Ishikawa (cell line): ENCODE data around the gene TSPAN8.

Source experiments
- CEBPB ChIP-seq: IDR thresholded peaks from 2 replicates; pipeline ENCODE4 v1.6.1; 2012
- CREB1 ChIP-seq: IDR thresholded peaks from 2 replicates; pipeline ENCODE4 v1.6.1; 2012; ENCODE audit warnings: low read depth
- EGR1 ChIP-seq: IDR thresholded peaks from 2 replicates; pipeline ENCODE4 v1.6.1; 2012
- EP300 ChIP-seq: IDR thresholded peaks from 2 replicates; pipeline ENCODE4 v1.6.1; 2012; ENCODE audit warnings: borderline replicate concordance
- FOXM1 ChIP-seq: IDR thresholded peaks from 2 replicates; pipeline ENCODE4 v1.6.1; 2012; ENCODE audit warnings: low read depth, borderline replicate concordance
- NFIC ChIP-seq: IDR thresholded peaks from 2 replicates; pipeline ENCODE4 v1.6.1; 2012
- RAD21 ChIP-seq: IDR thresholded peaks from 2 replicates; pipeline ENCODE4 v1.6.1; 2012; ENCODE audit warnings: low read depth
- TAF1 ChIP-seq: IDR thresholded peaks from 2 replicates; pipeline ENCODE4 v1.6.1; 2012; ENCODE audit warnings: low read depth, mild to moderate bottlenecking
- TCF12 ChIP-seq: IDR thresholded peaks from 2 replicates; pipeline ENCODE4 v1.6.1; 2012; ENCODE audit warnings: low read depth
- TEAD4 ChIP-seq: IDR thresholded peaks from 2 replicates; pipeline ENCODE4 v1.6.1; 2012
- YY1 ChIP-seq: IDR thresholded peaks from 2 replicates; pipeline ENCODE4 v1.6.1; 2012; ENCODE audit warnings: low read depth
- ZBTB7A ChIP-seq: IDR thresholded peaks from 2 replicates; pipeline ENCODE4 v1.6.1; 2012; ENCODE audit warnings: low read depth
- TF ChIP-seq, protein P1 (sequence below): IDR thresholded peaks from 2 replicates; pipeline ENCODE4 v1.6.1; 2012
- TF ChIP-seq, protein P2 (sequence below): IDR thresholded peaks from 2 replicates; pipeline ENCODE4 v1.6.1; 2012
- TF ChIP-seq, protein P3 (sequence below): IDR thresholded peaks from 2 replicates; pipeline ENCODE4 v1.6.1; 2012; ENCODE audit warnings: low read depth, mild to moderate bottlenecking

Gene TSPAN8

DNA sequence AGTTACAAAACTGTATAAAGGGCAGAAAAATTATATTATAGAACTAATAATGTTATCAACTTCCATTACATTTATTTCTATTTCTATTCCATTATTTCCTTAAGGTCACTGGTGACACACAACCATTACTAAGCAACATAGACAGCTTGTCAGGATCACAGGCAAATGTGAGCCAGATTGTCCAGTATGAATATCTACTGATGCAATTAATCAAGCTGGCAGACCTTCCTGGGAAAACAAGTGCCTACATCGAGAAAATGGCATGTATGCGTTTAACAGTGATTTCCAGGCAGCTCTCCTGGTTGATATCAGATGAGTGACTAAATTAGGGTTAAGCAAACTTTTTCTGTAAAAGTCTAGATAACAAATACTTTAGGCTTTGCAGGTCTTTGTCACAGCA is 36.9 kb upstream of the TSPAN8 start:
- TF ChIP-seq CREB1: no peak
- TF ChIP-seq, protein P1, sequence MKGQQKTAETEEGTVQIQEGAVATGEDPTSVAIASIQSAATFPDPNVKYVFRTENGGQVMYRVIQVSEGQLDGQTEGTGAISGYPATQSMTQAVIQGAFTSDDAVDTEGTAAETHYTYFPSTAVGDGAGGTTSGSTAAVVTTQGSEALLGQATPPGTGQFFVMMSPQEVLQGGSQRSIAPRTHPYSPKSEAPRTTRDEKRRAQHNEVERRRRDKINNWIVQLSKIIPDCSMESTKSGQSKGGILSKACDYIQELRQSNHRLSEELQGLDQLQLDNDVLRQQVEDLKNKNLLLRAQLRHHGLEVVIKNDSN: no peak

DNA sequence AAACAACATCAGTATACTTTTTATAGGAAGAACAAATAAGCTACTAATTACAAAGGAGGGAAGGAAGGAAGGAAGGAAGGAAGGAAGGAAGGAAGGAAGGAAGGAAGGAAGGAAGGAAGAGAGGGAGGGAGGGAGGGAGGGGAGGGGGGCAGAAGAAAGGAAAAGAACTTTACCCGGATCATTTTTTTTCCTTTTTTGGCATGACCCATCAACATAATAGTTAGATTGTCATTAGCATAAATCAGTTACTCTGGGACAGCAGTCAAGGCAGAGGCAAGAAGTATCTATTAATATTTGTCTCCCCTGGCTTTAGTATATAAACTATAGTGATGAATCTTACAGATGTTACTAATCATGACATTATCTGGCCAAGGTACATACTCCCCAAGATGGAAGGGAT is 35.2 kb upstream of the TSPAN8 start:
- TF ChIP-seq TAF1 (no peak), YY1 (no peak), EGR1 (no peak), NFIC (no peak), RAD21 (no peak)
- TF ChIP-seq, protein P2, sequence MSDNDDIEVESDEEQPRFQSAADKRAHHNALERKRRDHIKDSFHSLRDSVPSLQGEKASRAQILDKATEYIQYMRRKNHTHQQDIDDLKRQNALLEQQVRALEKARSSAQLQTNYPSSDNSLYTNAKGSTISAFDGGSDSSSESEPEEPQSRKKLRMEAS: no peak

DNA sequence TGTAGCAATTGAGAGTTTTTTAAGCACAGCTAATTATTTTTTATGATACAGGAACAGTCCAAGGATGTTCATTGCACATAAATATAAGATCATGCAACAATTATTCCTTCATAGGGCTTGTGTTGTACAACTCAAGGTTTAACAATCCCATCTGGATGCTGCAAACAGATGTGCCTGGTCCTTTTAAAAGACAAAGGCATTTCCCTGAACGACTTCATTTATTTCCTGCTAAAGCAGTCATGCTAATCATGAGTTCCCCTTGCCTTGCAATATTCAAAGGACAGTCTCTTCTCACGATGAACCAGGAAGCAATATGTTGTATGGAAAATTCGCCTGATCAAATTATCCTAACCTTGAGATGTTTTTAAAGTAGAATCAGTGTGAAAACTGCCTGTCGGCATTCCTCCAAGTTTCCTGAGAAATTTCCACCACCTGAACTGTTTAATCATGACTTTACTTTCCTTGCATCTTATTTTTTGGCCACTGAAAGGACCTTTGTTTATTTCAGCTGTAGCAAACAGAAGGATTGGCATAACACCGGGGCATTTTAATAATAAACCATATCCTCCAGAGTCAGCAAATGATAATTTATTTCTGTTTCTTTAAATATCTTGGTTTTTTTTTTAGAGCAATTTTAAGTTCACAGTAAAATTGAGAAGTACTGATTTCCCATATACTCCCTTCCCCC is 33.9 kb upstream of the TSPAN8 start:
- TF ChIP-seq ZBTB7A (no peak), TEAD4 (no peak), NFIC (no peak), TCF12 (no peak), TAF1 (no peak), EGR1 (no peak), YY1 (no peak), EP300 (no peak), FOXM1 (no peak), RAD21 (no peak), CREB1 (no peak), CEBPB (no peak)
- TF ChIP-seq, protein P1: no peak
- TF ChIP-seq, protein P3, sequence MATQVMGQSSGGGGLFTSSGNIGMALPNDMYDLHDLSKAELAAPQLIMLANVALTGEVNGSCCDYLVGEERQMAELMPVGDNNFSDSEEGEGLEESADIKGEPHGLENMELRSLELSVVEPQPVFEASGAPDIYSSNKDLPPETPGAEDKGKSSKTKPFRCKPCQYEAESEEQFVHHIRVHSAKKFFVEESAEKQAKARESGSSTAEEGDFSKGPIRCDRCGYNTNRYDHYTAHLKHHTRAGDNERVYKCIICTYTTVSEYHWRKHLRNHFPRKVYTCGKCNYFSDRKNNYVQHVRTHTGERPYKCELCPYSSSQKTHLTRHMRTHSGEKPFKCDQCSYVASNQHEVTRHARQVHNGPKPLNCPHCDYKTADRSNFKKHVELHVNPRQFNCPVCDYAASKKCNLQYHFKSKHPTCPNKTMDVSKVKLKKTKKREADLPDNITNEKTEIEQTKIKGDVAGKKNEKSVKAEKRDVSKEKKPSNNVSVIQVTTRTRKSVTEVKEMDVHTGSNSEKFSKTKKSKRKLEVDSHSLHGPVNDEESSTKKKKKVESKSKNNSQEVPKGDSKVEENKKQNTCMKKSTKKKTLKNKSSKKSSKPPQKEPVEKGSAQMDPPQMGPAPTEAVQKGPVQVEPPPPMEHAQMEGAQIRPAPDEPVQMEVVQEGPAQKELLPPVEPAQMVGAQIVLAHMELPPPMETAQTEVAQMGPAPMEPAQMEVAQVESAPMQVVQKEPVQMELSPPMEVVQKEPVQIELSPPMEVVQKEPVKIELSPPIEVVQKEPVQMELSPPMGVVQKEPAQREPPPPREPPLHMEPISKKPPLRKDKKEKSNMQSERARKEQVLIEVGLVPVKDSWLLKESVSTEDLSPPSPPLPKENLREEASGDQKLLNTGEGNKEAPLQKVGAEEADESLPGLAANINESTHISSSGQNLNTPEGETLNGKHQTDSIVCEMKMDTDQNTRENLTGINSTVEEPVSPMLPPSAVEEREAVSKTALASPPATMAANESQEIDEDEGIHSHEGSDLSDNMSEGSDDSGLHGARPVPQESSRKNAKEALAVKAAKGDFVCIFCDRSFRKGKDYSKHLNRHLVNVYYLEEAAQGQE: no peak
- TF ChIP-seq, protein P2: no peak

DNA sequence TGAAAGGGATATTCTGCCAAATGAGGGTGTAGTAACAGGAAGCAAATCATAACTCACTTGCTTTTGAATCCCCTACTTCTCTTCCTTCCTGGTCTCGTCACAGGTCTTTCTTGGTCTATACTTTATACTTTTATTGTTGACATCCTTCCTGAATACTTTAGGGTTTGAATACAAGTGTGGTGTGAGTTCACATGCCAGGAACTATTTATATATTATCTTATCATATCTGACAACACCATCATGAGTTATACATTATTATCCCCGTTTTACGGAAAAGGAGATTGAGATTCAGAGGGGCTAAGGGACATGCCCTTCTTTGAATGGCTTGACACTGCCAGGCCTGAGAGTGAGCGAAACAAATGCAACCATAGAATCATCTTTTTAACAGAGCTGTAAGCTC is 33.0 kb upstream of the TSPAN8 start:
- TF ChIP-seq RAD21 (no peak), CREB1 (no peak), EP300 (no peak), ZBTB7A (no peak), YY1 (no peak), EGR1 (no peak), TEAD4 (no peak), TAF1 (no peak), FOXM1 (no peak), NFIC (no peak), TCF12 (no peak), CEBPB (no peak)
- TF ChIP-seq, protein P2: no peak
- TF ChIP-seq, protein P1: no peak
- TF ChIP-seq, protein P3: no peak

DNA sequence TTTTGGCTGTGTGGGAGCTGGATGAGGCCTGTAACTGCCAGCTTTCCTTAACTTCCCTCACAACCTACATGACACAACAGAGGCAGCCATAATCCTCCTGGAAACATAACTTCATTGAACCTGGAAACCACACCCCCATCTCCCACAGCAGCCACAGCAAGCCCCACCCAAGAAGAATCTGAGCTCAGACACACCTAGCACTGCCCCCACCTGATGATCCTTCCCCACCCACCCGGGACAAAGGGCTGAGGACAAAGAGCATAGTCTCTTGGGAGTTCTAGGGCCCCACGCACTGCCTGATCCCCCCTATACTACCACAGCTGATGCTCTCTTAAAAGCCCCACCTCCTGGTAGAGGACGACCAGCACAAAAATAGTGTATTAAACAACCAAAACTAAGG is 29.6 kb upstream of the TSPAN8 start:
- no peak for TF ChIP-seq CREB1
- TF ChIP-seq TCF12: no peak
- no peak for TF ChIP-seq YY1
- TF ChIP-seq NFIC: no peak
